ENCODE measurements around the gene OSBPL8.

Gene OSBPL8

GRCh38 chr12:76559400-76560085 lies at the start of gene OSBPL8:
OSBPL8 (minus strand) TSS chr12:76559771; CDS start chr12:76487551, 72,220 bp downstream.
- peak within 1 kb of the TSS; percentile 95 for H3K4me3 ChIP-seq (ENCODE audit: low read depth, low read length)
- TF ChIP-seq CTCF (IDR thresholded peaks at IDR 0.05; ENCODE audit: insufficient read depth, low read depth, low read length, missing control alignments), result peak; percentile 10
- peak; percentile 96 for DNase-seq (ENCODE audit: low read depth)

- no peak for DNase-seq (ENCODE audit: low read depth)
- no peak overlapping the region for H3K4me3 ChIP-seq (ENCODE audit: low read depth, low read length)
- TF ChIP-seq CTCF (IDR thresholded peaks at IDR 0.05; ENCODE audit: insufficient read depth, low read depth, low read length, missing control alignments), result no peak
Observed at GRCh38 chr12:76608070-76608469, 48.5 kb upstream of the OSBPL8 start.

GRCh38 chr12:76595056-76595455 lies 35.5 kb upstream of the OSBPL8 start:
- no peak for DNase-seq (ENCODE audit: low read depth)
- TF ChIP-seq CTCF (IDR thresholded peaks at IDR 0.05; ENCODE audit: insufficient read depth, low read depth, low read length, missing control alignments), result no peak
- no peak overlapping the region for H3K4me3 ChIP-seq (ENCODE audit: low read depth, low read length)

GRCh38 chr12:76591476-76591875 lies 31.9 kb upstream of the OSBPL8 start:
- DNase-seq (ENCODE audit: low read depth), result no peak
- TF ChIP-seq CTCF (IDR thresholded peaks at IDR 0.05; ENCODE audit: insufficient read depth, low read depth, low read length, missing control alignments), result no peak
- H3K4me3 ChIP-seq (ENCODE audit: low read depth, low read length), result no peak overlapping the region

GRCh38 chr12:76590131-76590530 lies 30.6 kb upstream of the OSBPL8 start:
- TF ChIP-seq CTCF (IDR thresholded peaks at IDR 0.05; ENCODE audit: insufficient read depth, low read depth, low read length, missing control alignments), result no peak
- H3K4me3 ChIP-seq (ENCODE audit: low read depth, low read length), result no peak overlapping the region
- DNase-seq (ENCODE audit: low read depth), result no peak

GRCh38 chr12:76588881-76589565 lies 29.5 kb upstream of the OSBPL8 start:
- no peak for TF ChIP-seq CTCF (IDR thresholded peaks at IDR 0.05; ENCODE audit: insufficient read depth, low read depth, low read length, missing control alignments)
- no peak overlapping the region for H3K4me3 ChIP-seq (ENCODE audit: low read depth, low read length)
- no peak for DNase-seq (ENCODE audit: low read depth)

Measured in GM12865 (cell line).